Mesothelial cell of epicardium (in vitro differentiated cells): ENCODE results near the gene SLC25A12. TPM values are rescaled to one million over a fixed set of nuclear protein-coding genes. Genes with fewer than 3 reads are reported as not detected.

Experiments used
- DNase-seq, 2 experiments: peaks; one replicate each; pipeline ENCODE4 v3.0.0; 2021; ENCODE audit warnings: low spot score in 2 of 2; ENCODE audit not compliant: unreplicated experiment in 2 of 2
- H3K27ac Mint-ChIP-seq: 2 replicates; pipeline ENCODE4 v1.8.0; 2021; ENCODE audit warnings: mixed read lengths
- H3K27me3 Mint-ChIP-seq: 2 replicates; pipeline ENCODE4 v1.8.0; 2021; ENCODE audit warnings: low read depth, mixed read lengths
- H3K36me3 Mint-ChIP-seq: 2 replicates; pipeline ENCODE4 v1.8.0; 2021; ENCODE audit warnings: mixed read lengths
- H3K4me1 Mint-ChIP-seq: 2 replicates; pipeline ENCODE4 v1.8.0; 2021; ENCODE audit warnings: mixed read lengths
- H3K4me3 Mint-ChIP-seq: 2 replicates; pipeline ENCODE4 v1.8.0; 2021; ENCODE audit warnings: mild to moderate bottlenecking, moderate library complexity, mixed read lengths
- H3K9me3 Mint-ChIP-seq: 2 replicates; pipeline ENCODE4 v1.8.0; 2021; ENCODE audit warnings: mixed read lengths
- CTCF ChIP-seq: fragments of 200-600 bp; sonication (generic); IDR thresholded peaks from one replicate; pipeline ENCODE4 v1.5.0; 2021; ENCODE audit warnings: antibody characterized with exemption; ENCODE audit not compliant: unreplicated experiment
- total RNA-seq: library from RNA; stranded (reverse); gene quantifications from 3 replicates; pipeline ENCODE4 v1.2.1, GENCODE V29; 2021

The SLC25A12 gene
- total RNA-seq, 1 donor from 2014 or later, result 25.4 TPM

- TF ChIP-seq CTCF, result no peak
- no peaks in the 10 kb centered on the region for H3K9me3 Mint-ChIP-seq
- peak overlapping the region; percentile 18 for H3K27ac Mint-ChIP-seq
- no peak overlapping the region for H3K4me3 Mint-ChIP-seq
- H3K27me3 Mint-ChIP-seq, result no peaks in the 10 kb centered on the region
- peaks cover 25% of the 10 kb centered on the region for H3K4me1 Mint-ChIP-seq
- peaks cover 5% of the 10 kb centered on the region for H3K36me3 Mint-ChIP-seq
- DNase-seq, result no peak
Measured at GRCh38 chr2:171895786-171896185, 1.7 kb upstream of the SLC25A12 start.

- H3K27ac Mint-ChIP-seq, result peak overlapping the region; percentile 94
- H3K4me1 Mint-ChIP-seq, result peaks cover 25% of the 10 kb centered on the region
- peaks cover 9% of the 10 kb centered on the region for H3K36me3 Mint-ChIP-seq
Measured at GRCh38 chr2:171894612-171894947, 536 bp upstream of the SLC25A12 start.

GRCh38 chr2:171893196-171893823, 734 bp downstream of the SLC25A12 start:
- Mint-ChIP-seq H3K4me1 (peaks cover 25% of the 10 kb centered on the region), H3K4me3 (peak overlapping the region; percentile 88), H3K27me3 (no peaks in the 10 kb centered on the region), H3K36me3 (peaks cover 9% of the 10 kb centered on the region), H3K9me3 (no peaks in the 10 kb centered on the region), H3K27ac (peak overlapping the region; percentile 89)
- DNase-seq, result no peak
- TF ChIP-seq CTCF, result no peak

More at GRCh38 chr2:171894612-171894947, 536 bp upstream of the SLC25A12 start:
- H3K9me3 Mint-ChIP-seq, result no peaks in the 10 kb centered on the region
- TF ChIP-seq CTCF, result no peak
- H3K4me3 Mint-ChIP-seq, result peak overlapping the region; percentile 88
- DNase-seq, result no peak
- no peaks in the 10 kb centered on the region for H3K27me3 Mint-ChIP-seq

GRCh38 chr2:171889808-171890207, 4.2 kb downstream of the SLC25A12 start:
- Mint-ChIP-seq H3K9me3 (no peaks in the 10 kb centered on the region), H3K4me3 (no peak overlapping the region), H3K4me1 (peaks cover 21% of the 10 kb centered on the region), H3K27ac (no peak overlapping the region), H3K36me3 (peaks cover 11% of the 10 kb centered on the region), H3K27me3 (no peaks in the 10 kb centered on the region)
- TF ChIP-seq CTCF, result no peak
- no peak for DNase-seq

GRCh38 chr2:171889333-171889732, 4.7 kb downstream of the SLC25A12 start:
- no peak for TF ChIP-seq CTCF
- Mint-ChIP-seq H3K36me3 (peaks cover 11% of the 10 kb centered on the region), H3K4me3 (no peak overlapping the region), H3K4me1 (peaks cover 17% of the 10 kb centered on the region), H3K9me3 (no peaks in the 10 kb centered on the region), H3K27ac (no peak overlapping the region), H3K27me3 (no peaks in the 10 kb centered on the region)
- no peak for DNase-seq
